ENCODE data around the gene ANKRD13C.

The ANKRD13C gene

GRCh38 chr1:70293186-70293843 lies 61.2 kb downstream of the ANKRD13C start:
- Histone ChIP-seq H3K27ac (ENCODE audit: low read length) (no peak overlapping the region), H3K36me3 (replicated peaks; ENCODE audit: insufficient read depth, low read length) (peaks cover 5% of the 10 kb centered on the region; the same call in 1 of the 2 replicates), H2AFZ (ENCODE audit: low read length) (no peak overlapping the region), H3K4me3 (ENCODE audit: low read length) (no peak overlapping the region), H3K9me2 (replicated peaks; ENCODE audit: insufficient read depth, low read length) (no peaks in the 10 kb centered on the region), H4K20me1 (ENCODE audit: insufficient read depth, low read length) (no peaks in the 10 kb centered on the region), H3K79me2 (ENCODE audit: low read length) (no peaks in the 10 kb centered on the region), H3K4me2 (ENCODE audit: low read depth, low read length) (no peak overlapping the region), H3K9me3 (replicated peaks; ENCODE audit: insufficient read depth, low read length) (no peaks in the 10 kb centered on the region), H3K4me1 (ENCODE audit: low read length) (no peaks in the 10 kb centered on the region), H3K9ac (ENCODE audit: low read length) (no peak overlapping the region), H3F3A (ENCODE audit: insufficient read depth, low read length) (no peaks in the 10 kb centered on the region), H3K27me3 (replicated peaks; ENCODE audit: insufficient read depth, low read length) (no peaks in the 10 kb centered on the region)
- no peak for DNase-seq
- TF ChIP-seq EZH2 (optimal IDR thresholded peaks at IDR 0.05; ENCODE audit: low read depth, low read length) (no peak), EZH2phosphoT487 (IDR thresholded peaks at IDR 0.05; ENCODE audit: low read length) (no peak), CTCF (IDR thresholded peaks at IDR 0.05; ENCODE audit: low read length) (no peak)

GRCh38 chr1:70290218-70290617 lies 64.3 kb downstream of the ANKRD13C start:
- Histone ChIP-seq H2AFZ (ENCODE audit: low read length) (no peak overlapping the region), H3K27me3 (replicated peaks; ENCODE audit: insufficient read depth, low read length) (no peaks in the 10 kb centered on the region), H3K79me2 (ENCODE audit: low read length) (no peaks in the 10 kb centered on the region), H3K36me3 (replicated peaks; ENCODE audit: insufficient read depth, low read length) (peaks cover 5% of the 10 kb centered on the region; the same call in 1 of the 2 replicates), H4K20me1 (ENCODE audit: insufficient read depth, low read length) (no peaks in the 10 kb centered on the region), H3K9me2 (replicated peaks; ENCODE audit: insufficient read depth, low read length) (no peaks in the 10 kb centered on the region), H3K4me1 (ENCODE audit: low read length) (no peaks in the 10 kb centered on the region), H3K9ac (ENCODE audit: low read length) (no peak overlapping the region), H3K27ac (ENCODE audit: low read length) (no peak overlapping the region), H3K4me2 (ENCODE audit: low read depth, low read length) (no peak overlapping the region), H3K4me3 (ENCODE audit: low read length) (no peak overlapping the region), H3F3A (ENCODE audit: insufficient read depth, low read length) (no peaks in the 10 kb centered on the region), H3K9me3 (replicated peaks; ENCODE audit: insufficient read depth, low read length) (no peaks in the 10 kb centered on the region)
- TF ChIP-seq EZH2phosphoT487 (IDR thresholded peaks at IDR 0.05; ENCODE audit: low read length) (no peak), CTCF (IDR thresholded peaks at IDR 0.05; ENCODE audit: low read length) (no peak), EZH2 (optimal IDR thresholded peaks at IDR 0.05; ENCODE audit: low read depth, low read length) (no peak)
- DNase-seq: no peak

- H3K9me2 ChIP-seq (replicated peaks; ENCODE audit: insufficient read depth, low read length): no peaks in the 10 kb centered on the region
- no peaks in the 10 kb centered on the region for H3K9me3 ChIP-seq (replicated peaks; ENCODE audit: insufficient read depth, low read length)
- H3K36me3 ChIP-seq (replicated peaks; ENCODE audit: insufficient read depth, low read length): no peaks in the 10 kb centered on the region; the same call in 1 of the 2 replicates
- no peak overlapping the region for H3K9ac ChIP-seq (ENCODE audit: low read length)
- no peaks in the 10 kb centered on the region for H3F3A ChIP-seq (ENCODE audit: insufficient read depth, low read length)
- no peak for DNase-seq
- H3K27me3 ChIP-seq (replicated peaks; ENCODE audit: insufficient read depth, low read length): no peaks in the 10 kb centered on the region
- no peak overlapping the region for H3K4me3 ChIP-seq (ENCODE audit: low read length)
- H3K27ac ChIP-seq (ENCODE audit: low read length): no peak overlapping the region
- H3K4me2 ChIP-seq (ENCODE audit: low read depth, low read length): no peak overlapping the region
- H3K4me1 ChIP-seq (ENCODE audit: low read length): no peaks in the 10 kb centered on the region
- H2AFZ ChIP-seq (ENCODE audit: low read length): no peak overlapping the region
- 0 out of 2 replicates have a peak, but pooled peaks cover 2% of the 10 kb centered on the region for H3K79me2 ChIP-seq (ENCODE audit: low read length)
- no peak for TF ChIP-seq CTCF (IDR thresholded peaks at IDR 0.05; ENCODE audit: low read length)
- TF ChIP-seq EZH2phosphoT487 (IDR thresholded peaks at IDR 0.05; ENCODE audit: low read length): no peak
- TF ChIP-seq EZH2 (optimal IDR thresholded peaks at IDR 0.05; ENCODE audit: low read depth, low read length): no peak
- H4K20me1 ChIP-seq (ENCODE audit: insufficient read depth, low read length): no peaks in the 10 kb centered on the region
Measured at GRCh38 chr1:70288166-70288565, 66.4 kb downstream of the ANKRD13C start.

All from MM.1S (cell line).